GM12872 (cell line): Measurements from ENCODE around the gene GNAZ.

Experiments
- TF ChIP-seq, protein P1 (sequence below): IDR thresholded peaks from 3 replicates; pipeline ENCODE4 v1.5.1; 2011; ENCODE audit warnings: low read depth, mild to moderate bottlenecking, low read length, moderate library complexity; ENCODE audit not compliant: insufficient read depth

The GNAZ gene

DNA sequence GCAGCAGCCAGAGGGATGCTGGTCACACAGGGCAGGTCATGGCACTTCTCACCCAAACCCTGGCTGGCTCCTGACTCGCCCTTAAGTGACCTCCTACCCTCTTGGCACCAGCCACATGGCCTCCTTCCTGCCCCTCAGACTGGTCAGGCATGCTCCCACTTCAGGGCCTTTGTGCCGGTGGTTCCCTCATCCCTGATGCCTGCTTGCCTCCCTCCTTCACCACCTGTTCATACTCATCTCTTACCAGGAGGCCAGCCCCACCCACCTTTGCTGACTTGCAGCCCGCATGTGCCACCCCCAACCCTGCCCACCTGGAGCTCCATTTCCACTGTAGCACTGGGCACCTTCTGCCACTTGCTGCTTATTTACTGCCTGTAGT lies 20.1 kb downstream of the GNAZ start:
- TF ChIP-seq, protein P1, sequence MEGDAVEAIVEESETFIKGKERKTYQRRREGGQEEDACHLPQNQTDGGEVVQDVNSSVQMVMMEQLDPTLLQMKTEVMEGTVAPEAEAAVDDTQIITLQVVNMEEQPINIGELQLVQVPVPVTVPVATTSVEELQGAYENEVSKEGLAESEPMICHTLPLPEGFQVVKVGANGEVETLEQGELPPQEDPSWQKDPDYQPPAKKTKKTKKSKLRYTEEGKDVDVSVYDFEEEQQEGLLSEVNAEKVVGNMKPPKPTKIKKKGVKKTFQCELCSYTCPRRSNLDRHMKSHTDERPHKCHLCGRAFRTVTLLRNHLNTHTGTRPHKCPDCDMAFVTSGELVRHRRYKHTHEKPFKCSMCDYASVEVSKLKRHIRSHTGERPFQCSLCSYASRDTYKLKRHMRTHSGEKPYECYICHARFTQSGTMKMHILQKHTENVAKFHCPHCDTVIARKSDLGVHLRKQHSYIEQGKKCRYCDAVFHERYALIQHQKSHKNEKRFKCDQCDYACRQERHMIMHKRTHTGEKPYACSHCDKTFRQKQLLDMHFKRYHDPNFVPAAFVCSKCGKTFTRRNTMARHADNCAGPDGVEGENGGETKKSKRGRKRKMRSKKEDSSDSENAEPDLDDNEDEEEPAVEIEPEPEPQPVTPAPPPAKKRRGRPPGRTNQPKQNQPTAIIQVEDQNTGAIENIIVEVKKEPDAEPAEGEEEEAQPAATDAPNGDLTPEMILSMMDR = no peak

DNA sequence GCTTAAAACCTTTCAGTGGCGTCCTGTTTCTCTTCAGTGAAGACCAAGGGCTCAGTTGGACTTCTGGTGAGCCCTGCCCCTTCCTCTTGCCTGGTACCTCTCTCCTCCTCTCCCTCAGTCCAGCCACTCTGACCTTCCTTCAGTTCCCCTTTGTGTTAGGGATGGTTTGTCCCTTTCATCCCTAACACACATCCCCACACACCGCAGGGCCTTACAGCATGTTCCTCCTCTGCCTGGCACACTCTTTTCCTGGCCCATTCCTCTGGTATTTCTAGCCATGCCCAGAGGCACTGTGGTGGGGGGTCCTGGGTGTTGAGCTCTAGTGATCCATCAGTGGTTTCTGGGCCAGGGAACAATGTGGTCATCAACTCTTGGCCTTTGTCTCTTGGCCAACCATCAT lies 21.4 kb downstream of the GNAZ start:
- TF ChIP-seq, protein P1 = no peak

DNA sequence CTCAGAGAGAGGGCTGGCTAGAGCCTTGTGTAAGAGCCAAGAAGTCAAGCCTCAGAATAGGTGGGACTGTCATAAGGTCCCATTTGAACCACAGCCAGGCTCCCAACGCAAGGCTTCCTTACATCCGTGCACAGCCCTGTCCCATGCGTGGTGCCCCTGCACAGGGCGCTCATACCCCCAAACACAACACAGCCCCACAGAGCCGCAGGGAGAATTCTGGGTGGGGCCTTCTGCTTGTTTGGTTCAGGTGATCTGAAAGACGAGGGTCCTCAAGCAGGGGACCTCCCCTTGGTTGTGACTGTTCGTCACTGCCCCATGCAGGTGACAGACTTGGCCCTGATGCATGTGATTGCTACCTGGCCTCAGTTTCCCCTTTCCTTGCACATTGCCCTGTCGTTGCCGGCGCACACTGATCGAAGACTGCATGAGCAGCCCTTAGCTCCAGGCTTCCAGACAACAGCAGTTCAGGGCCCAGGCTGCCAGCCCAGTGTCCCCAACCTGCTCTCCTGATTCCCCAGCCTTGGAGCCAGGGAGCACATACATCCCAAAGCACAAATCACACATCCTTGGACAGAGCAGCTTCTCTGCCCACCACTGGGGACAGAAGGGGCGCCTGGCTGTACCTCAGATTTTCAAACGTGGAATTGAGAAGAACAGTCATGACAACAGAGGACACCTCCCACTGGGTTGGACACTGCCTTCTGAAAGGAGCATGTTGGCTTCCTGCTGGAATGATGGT lies 22.1 kb downstream of the GNAZ start:
- TF ChIP-seq, protein P1 = no peak

DNA sequence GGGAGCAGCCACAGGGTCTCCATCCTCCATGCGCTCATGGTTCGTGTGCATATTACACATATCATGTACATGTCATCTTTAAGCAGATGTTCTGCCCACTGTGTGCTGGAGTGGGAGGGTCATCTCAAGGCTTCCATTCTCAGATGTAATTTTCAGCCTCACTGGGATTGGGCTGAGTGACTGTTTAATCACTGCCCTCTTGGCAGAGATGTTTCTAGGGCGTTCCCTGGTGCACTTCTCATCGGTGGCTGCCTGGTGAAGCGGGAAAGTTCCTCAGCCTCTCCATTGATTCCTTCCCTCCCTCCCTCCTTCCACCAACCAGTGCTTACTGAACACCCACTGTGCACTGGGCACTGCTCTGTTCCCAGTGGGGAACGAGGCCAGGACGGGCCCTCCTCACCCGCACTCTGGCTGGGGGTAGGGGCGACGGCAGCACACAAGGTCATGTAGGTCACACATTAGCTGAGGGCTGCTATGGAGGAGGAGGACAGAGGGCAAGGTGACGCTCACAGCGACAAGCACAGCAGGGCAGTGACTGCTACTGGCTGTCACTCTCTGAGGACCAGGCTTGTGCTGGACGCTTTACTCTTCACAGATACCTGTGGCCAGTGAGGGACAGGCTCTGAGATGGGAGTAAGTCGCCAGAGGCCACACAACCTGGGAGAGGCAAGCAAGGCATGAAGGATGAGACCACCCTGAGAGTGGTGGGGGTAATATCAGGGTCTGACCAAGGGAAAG lies 22.9 kb downstream of the GNAZ start:
- TF ChIP-seq, protein P1 = no peak

DNA sequence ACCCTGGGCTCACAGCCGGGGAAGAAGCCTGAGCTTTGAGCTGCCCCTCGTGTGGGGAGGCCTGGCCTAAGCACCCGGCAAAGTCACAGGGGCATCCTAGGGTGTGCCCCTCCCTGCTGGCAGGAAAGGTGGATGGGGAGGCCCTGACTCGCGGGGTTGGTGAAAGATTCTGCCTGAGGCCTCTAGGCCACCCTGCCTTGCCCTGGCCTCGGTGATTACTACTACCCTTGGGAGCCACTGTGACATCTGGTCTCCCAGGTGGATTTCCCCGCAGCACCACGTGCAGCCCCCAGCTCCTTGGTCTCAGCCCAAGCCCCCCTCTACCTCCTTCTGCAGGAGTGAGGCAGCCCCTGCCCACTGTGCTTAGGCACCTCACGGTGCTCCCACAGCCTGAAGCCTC lies 23.9 kb downstream of the GNAZ start:
- TF ChIP-seq, protein P1 = no peak

DNA sequence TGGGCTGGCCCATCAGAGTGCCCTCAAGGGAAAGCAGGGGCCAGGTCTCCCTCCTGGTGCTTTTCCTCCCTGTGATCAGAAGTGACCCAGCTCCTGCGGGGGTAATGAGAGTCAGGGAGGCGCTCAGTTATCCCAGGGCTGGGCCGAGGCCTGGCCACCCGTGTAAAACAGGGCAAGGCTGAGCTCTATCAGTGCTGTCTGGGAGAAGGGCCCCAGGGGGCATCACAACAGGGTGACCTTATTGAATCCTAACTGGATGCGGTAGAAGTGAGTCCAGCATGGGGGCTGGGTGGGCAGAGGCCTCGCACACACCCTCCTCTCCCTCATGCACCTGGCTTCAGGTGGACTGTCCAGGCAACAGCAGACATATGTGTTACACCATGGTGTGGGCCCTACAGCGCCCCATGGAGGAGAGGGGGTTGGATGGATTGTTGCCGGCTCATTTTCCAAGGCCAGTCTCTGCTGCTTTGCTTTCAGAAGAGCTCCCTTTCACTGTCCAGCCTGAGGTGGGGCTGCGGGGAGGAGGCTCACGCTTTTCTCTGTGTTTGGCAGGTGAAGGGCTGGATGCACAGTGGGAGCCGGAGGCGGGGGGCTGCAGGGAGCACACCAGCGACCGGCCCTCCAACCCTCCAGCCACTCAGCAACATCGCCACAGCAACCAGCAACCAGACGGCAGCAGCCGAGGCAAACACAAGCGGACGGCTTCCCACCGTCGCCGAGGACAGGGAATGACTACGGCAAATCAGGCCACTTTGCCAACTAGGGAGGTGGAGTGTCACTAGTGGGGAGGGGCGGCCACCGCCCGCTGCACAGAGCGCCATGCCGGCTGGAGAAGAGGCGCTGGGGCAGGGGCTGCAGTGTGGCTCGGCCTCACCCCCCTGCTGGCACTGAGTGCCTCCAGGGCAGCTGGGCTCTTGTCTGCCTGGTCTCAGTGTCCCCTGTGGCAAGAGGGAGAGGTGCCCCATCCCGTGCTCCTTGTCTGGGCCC lies 24.7 kb downstream of the GNAZ start:
- TF ChIP-seq, protein P1 = no peak
